CD4-positive, alpha-beta T cell treated with Interleukin-2 at 100 ng/mL for 4 hours (primary cell): ENCODE data around the gene MIPEP.

Experiments used
- DNase-seq: peaks from one replicate; pipeline ENCODE4 v3.0.0-alpha.2; 2020; ENCODE audit warnings: low spot score

Gene MIPEP

DNA sequence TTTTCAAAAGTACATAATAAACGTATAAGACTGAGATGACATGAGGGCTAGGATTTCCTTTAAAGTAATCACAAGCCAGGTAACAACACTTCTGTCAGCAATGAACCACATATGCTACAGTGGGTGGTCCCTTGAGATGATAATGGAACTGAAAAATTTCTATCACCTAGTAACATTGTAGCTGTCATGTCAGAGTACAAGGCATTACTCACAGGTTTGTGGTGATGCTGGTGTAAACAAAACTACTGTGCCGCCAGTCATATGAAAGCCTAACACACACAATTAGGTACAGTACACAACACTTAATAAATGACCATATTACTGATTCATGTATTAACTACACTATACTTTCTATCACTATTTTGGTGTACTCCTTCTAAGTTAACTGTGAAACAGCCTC is 36.8 kb downstream of the MIPEP start:
- no peak for DNase-seq

DNA sequence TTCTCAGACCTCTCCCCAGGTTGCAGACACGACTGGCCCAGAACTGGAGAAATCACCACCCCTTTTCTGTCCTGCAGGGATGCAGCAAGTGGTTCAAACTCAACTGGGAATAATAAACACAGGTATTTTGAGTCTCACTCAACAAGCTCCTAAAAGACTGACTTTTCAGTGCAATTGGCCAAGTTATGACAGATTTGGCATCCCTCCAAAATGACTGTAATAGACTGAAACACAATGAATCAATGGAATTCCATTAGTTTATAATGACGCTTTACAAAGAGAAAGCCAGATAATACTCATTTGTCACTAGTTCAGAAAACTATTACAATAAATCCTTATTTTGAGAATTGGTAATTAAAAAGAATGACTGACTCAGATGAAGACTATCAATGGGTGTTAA is 38.1 kb downstream of the MIPEP start:
- DNase-seq = no peak

DNA sequence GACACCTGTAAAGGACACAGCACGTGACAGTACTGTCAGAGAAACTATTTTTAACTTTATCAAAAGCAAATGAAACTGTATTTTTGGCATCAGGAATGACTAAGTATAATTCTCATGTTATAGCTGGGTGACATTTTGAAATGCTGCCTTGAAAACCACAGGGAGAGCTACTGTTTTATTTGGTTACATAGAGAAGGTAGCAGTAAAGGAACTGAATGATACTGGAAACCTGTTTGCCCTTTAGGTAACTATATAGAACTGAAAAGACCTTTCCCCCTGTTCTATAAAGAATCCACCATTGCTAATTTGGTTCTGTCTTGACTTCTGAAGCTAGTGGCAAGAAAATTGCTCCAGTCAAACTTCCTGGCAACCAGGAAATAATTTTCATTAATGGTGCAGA is 39.1 kb downstream of the MIPEP start:
- DNase-seq = no peak

DNA sequence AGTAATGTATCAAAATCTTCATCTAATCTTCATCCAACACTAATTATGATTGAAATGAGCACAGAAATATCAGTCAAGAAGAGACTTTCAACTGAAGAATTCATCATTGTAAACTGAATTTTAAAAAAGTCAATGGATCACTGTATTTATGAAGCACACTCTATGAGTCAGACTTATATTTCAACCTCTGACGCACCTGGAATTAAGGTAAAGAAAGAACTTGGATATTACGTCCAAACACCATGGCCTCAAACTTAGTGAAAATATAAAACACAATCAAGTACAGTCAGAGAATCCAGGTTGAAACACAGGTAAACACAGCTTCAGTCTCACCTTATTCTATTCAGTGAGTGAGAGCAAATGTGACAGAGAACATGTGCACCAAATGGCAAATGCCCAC is 39.5 kb downstream of the MIPEP start:
- DNase-seq = no peak

DNA sequence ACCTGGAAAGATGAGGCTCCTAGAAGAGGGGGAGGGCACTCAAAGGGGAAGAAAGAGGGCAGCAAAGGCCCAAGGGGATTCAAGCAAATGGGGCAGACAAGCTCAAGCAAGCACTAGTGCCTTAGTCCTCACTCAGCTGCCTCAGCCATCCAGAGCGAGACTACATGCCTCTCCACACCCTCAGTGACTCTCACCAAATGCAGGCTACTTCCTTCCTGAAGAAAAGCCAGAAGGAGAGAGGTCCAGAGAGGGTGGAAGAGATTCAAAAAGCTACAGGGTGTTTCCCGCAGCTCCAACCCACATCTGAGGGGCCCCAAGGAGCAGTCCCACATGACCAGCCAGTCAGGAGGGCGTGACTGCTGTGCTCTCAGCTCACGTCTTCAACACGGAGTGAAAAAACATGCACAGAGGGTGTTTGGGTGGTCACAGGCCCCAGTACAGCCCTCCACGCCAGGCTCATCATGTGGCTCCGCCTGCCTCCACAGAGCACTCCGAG is 40.5 kb downstream of the MIPEP start:
- DNase-seq = no peak

DNA sequence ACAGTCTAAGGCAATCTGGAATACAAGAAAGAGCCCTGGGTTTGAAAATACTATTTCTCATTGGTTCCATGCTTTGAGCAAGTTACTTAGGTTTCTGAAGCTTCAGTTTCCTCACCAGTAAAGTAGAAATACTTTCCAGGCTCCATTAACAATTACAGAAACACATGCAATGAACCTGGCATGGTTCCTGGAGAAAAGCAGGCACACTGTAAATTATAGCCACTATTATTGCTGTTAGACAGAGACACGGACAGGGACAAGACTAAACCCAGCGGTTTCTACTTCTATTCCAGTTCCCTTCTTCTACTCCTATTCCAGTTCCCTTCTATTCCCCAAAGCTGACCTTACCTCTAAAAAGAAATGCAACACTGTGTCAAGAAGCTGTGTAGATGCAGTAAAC is 41.2 kb downstream of the MIPEP start:
- DNase-seq = no peak

DNA sequence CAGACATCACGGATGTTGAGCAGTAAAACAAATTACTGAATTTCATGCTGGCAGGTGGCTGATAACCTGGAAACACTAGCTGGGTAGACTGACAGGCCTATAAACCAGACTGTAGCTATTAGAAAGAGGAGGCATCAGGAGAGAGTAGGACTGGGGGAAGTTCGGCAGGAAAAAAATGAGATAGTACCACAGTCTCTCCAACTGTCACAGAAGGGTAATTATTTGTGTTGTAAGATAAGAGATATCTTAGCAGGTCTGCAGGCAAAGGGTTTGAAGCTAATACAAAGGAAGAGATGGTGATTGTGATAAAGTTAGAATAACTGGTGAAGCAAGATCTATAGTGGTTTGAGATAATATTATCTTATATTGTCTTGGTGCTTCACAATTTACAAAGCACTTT is 41.7 kb downstream of the MIPEP start:
- DNase-seq = no peak

DNA sequence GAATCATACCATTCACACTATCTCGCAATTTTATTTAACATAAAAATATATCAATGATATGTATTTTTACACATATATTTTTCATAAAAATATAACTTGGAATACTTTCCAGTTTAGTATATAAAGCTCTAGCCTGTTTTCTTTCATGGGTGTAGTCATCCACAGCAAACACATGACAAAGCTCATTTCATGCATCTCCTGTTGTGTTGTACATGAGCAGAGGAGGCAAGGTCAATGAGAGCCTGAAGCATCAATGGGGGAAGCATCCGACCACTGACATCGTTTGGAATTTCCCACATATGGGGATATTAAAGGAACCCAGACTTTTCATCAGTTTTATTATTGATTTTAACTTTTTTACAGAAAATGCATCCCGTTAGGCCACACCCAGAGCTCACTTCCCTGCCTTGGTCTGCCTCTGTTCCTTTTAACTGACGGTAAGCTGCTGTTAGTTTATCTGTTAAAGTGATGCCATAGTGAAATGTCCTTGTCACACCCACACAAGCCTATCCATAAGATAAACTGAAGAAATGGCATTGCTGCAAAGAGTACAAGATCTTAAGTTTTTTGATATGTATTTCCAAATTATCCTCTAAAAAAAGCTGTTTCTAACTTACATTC is 44.0 kb downstream of the MIPEP start:
- DNase-seq = no peak

DNA sequence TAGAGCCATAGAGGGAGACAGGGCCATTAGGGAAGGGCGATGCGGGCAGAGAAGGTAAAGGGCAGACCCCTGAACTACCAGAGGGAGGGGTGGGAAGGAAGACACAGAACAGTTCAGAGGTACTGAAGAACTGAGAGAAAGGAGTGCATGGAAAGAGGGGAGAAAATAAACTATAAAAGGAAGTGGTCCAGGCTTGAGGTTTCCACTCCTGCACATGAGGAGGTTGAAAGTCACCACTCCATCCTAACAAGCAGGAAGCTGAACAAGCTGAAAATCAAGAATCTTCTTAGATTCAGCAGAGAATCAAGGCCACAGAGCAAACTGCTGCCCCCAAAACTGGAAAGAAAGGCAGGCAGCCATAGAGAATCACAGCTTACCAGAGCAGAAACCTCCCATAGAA is 45.1 kb downstream of the MIPEP start:
- DNase-seq = no peak

DNA sequence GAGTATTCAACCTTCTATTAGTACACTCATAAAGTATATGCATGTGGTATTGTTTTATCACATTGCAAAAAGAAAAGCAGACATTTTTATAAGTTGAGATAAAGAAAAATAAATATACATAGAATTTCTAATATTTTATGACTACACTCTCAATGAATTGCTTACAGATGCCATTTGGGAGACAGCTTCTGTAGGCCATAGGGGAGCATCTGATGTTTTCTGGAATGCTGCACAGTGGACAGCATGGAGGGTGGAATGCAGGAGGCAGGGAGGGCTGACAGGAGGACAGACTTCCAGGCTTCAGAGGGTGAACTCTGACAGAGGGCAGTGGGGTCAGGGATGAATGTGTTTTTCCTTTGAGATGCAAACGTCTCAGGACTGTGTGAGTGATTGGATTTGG is 45.8 kb downstream of the MIPEP start:
- no peak for DNase-seq

DNA sequence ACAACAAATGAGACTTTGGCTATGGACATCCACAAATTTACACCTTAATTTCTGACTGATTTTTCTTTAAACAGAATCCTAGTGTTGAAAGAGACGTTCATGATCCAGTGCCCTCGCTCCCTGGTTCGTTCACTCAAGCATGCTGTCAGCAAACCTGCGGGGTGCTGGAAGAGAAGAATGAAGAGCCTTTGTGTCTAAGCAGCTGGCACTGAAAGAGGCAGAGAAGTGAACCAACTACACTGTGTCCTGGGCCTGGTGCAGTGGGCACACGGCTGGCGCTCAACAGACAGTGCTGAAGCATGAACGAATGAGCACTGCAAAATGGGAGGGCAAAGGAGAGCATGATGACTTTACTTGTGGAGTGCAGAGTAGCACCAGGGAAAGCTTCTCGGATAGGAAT is 46.8 kb downstream of the MIPEP start:
- DNase-seq = no peak

DNA sequence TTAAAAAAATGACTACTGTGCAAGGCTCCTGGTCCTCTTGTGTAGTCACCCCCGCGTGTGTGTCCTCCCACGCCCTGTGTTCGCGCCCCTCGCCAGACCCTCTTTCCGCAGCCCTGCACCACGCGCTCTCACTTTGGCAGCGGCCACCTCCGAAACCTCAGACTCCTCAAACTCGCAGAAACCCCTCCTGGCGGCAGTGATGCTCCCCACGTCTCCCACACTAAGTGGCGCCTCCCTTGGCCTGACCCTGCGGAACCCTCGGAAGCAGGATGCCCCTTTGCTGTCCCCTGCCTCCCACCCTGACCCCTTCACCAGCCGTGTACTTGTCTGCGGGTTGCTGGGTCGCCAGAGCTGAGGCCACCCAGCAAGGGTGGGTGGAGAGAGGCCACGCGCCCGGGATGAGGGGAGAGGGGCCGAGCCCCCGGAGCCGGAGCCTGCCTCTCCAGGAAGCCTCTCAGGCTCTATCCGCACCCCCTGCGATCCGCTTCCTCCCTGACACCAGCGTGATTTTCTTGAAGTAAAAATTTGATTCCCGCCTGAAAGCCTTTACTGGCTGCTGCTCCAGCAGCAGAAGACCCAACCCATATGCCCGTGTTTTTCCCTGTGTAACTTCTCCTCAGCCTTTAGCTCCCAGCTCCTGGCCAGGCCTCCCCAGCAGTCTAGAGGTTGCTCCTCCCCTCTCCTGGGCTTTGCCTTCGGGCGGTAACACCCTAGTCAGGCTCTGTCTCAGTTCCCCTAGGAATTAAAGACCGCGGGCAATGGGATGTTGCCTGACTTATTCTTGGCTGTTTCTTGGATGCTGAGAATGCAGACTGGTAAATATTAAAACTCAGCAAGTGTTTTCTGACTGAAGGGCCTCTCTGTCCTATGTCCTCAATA is 55.2 kb downstream of the MIPEP start:
- no peak for DNase-seq

DNA sequence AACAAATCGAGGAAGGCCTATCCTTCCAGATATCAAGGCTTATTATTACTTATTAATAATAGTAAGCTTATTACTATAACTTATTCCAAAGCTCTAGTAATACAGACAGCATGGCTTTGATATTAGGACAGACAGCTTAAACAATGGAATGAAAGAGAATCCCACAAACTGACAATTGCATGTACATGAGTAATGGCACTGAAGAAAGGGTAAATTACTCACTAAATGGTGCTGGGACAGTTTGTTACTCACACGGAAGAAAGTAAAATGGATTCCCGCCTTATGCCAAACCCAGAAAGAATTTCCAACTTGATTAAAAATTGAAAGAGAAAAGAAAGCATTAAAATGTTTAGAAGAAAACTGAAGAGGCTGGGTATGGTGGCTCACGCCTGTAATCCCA is 60.3 kb downstream of the MIPEP start:
- DNase-seq = no peak

DNA sequence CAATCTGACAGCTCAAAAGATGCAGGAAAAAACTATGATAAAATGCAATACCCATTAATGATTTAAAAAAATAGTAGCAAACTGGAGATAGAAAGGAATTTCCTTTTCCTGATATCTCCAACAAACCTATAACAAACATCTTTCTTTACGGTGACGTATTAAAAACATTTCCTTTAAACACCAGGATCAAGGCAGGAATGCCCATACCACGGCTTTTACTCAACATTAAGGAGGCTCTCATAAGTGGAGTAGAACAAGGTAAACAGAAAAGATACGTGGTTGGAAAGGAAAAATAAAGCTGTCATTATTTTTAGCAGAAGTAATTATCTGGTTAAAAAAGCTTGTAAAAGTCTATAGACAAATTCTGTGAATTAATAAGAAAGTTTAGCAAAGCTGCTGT is 61.1 kb downstream of the MIPEP start:
- no peak for DNase-seq

DNA sequence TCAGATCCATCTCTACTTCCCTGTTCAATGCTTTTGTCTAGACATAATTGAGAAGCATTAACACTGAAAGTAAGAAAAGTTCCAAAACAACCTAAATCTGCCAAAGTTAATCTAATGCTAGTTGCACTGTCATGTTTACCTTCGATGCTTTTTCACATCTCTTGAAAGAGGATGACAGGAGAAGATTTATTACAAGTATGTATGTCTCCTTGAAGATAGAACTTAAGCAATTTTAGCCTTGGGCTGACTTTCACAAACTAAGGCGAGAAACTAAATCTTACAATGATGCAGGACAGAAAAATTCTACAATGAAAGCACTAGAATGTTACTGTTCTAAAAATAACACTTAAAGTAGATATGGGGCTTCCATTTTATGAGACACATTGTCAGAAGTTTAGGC is 64.0 kb downstream of the MIPEP start:
- no peak for DNase-seq

DNA sequence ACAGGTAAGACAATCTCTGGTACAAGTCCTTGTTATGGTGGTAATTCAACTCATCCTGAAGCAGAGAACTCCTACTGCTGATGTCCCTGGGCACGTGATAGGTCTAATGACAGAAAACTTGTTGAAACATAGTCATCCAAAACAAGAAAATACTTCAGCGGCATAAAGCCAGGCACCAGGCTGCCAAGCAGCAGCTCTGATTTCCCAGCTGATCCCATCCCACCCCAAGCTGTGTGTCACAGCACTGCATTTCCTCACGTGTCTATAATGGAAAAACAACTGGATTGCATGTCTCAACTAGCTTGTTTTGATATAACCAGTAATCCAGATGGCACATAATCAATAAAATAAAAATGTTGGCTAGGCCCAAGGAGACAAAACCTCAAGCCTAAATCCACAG is 64.8 kb downstream of the MIPEP start:
- no peak for DNase-seq

DNA sequence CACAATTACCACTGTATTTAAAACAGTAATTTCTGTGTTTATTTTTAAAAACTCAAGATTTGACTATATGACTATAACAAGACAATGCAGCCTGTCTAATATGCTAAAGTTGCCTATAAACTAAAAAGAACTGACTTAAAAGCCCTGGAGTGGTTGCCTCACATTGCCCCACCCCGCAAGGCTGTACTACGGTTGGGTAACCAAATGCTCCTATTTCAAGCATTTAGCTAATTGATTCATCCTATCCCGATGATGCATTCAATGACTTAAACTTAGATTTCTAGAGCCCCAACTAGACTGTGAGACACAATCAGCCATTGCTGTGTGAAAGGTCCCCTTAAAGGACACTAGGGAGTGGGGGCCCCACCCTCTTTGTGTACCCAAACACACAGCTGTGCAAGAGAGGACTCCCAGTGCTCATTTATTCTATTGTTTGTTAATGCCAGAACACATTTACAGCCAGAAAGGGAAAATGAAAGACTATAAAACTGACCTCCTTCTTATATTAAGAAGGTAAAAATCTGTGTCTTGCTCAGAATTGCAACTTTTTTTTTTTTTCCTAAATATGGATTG is 66.9 kb downstream of the MIPEP start:
- no peak for DNase-seq

DNA sequence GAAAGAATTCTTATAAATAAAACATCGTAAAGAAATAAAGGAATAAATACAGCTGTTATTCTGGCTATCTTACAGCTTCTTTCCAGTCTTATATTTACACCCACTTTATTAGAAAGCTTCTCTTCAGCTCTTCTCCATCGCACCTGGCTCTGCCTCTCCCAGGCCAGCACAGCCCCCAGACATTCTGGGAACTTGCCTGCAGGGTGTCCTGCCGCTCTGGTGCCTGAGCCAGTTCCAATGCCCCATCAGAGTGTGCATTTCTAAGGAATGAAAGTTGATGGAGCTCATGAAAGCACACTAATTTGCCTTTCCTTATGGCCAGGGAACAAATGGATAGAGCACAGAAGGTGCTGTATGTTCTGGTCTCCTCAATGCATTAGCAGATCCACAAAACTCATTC is 68.7 kb downstream of the MIPEP start:
- DNase-seq = no peak

DNA sequence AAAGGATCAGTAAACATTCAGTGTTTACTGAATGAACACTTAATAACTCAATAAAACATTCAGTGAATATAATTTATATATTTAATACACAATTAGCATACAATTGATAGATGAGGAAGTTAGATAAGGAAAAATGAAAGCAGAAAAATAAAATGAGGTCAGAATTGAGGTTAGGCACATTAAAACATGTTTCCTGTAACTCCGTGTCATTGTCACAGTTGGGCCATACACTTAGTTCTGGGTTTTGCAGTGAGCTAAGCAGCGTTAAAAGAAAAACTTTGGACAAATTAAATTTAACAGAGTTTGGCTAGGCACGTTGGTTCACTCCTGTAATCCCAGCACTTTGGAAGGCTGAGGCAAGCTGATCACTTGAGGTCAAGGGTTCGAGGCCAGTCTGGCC is 71.4 kb downstream of the MIPEP start:
- DNase-seq = no peak

DNA sequence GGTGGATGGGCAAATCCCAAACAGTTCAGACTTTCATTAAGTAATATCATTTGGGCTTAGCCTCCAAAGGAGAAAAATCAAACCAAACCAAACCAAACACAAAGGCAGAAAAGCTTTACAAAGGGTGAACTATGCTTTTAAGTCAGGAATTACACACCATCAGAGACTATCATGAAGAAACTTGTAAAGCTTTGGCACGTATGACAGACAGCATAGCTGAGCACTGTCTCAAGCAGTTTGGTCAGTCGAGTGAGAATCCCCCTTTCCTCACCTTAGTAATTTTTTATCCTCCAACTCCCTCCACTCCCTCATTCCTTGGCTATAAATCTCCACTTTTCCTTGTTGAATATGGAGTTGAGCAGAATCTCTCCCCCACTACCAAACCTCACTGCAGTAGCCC is 72.1 kb downstream of the MIPEP start:
- DNase-seq = no peak

DNA sequence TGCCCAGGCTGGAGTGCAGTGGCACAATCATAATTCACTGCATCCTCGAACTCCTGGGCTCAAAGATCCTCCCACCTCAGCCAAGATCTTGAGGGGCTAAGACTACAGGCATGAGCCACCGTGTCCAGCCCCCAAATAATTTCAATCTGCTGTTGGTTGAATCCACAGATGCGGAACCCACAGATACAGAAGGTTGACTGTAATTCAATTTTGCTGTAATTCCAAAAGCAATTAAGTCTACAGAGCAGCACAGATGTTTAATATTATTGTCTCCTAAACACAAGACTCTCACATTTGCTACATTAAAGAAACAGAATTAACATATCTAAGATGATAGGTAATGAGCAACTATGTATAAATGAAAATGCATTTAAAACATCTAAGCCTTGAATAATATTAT is 75.6 kb downstream of the MIPEP start:
- no peak for DNase-seq

DNA sequence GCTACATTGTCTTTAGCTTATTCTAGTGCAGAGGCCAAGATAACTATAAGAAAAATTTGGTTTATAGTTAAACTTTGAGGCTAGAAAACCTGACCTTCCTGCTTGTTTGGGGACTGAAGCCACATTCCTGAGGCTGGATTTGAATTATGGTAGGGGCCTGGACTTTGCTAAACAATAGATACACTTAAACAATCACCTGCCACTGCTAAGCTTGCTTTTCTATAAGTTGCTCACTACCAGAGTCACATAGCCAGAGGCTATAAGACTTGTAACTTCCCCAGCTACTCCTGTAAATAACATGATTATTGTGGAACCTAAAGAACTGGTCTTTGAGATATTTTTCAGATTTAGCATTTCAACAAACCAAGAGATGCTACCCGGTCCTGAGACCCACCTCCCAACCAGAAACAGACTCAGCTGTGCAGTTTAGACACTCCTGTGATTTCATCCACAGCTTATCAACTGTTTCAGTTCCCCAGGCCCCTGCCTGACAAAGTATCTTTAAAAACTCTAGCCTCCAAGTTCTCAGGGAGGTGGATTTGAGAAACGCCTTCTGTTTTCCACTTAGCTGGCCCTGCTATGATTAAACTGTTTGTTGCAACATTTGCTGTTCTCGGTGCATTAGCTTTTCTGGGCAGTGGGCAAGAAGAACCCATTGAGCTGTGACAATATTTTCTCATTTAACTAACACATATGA is 77.7 kb downstream of the MIPEP start:
- DNase-seq = no peak
